Measurements from ENCODE around the gene NCOA3. TPM values are rescaled to one million over a fixed set of nuclear protein-coding genes. Genes with fewer than 3 reads are reported as not detected.

NCOA3 gene
- total and polyA plus RNA-seq, 10 of the 15 experiments (the other 5 are each of a cell fraction or from before 2014, with no cell fraction given): 16.9 to 96.2 (median 73.6) TPM

GRCh38 chr20:47551841-47552240, 50.2 kb downstream of the NCOA3 start:
- no peaks in the 10 kb centered on the region for H4K20me1 ChIP-seq (ENCODE audit: control insufficient read depth, insufficient read depth)
- BruUV-seq (replicated peaks): no TSS peak
- no peak overlapping the region for H3K4me3 ChIP-seq
- peaks cover 4% of the 10 kb centered on the region; the same call in 1 of the 3 replicates for H3K9me3 ChIP-seq (replicated peaks; ENCODE audit: control insufficient read depth, insufficient read depth, low read length)
- H3K4me2 ChIP-seq (ENCODE audit: control insufficient read depth, insufficient read depth): no peak overlapping the region
- TF ChIP-seq SPI1 (IDR thresholded peaks at IDR 0.05; ENCODE audit: borderline replicate concordance, insufficient read depth, low read depth, low read length) (no peak), HDAC6 (IDR thresholded peaks at IDR 0.05; ENCODE audit: unreplicated experiment) (no peak), PBX3 (IDR thresholded peaks at IDR 0.05; ENCODE audit: insufficient replicate concordance, low read depth, low read length) (no peak), RAD51 (IDR thresholded peaks at IDR 0.05) (no peak), RUNX3 (IDR thresholded peaks at IDR 0.05; ENCODE audit: low read length) (no peak), BMI1 (IDR thresholded peaks at IDR 0.05; ENCODE audit: borderline replicate concordance) (0 out of 2 replicates have a peak, but pooled peaks have one; percentile 22), SIN3A (IDR thresholded peaks at IDR 0.05; ENCODE audit: low read depth, low read length) (no peak), IRF5 (IDR thresholded peaks at IDR 0.05; ENCODE audit: borderline replicate concordance) (no peak), TCF7 (IDR thresholded peaks at IDR 0.05; ENCODE audit: borderline replicate concordance) (no peak), PRDM15 (CRISPR knock-in tag; IDR thresholded peaks at IDR 0.05) (no peak), NFXL1 (IDR thresholded peaks at IDR 0.05; ENCODE audit: borderline replicate concordance) (0 out of 2 replicates have a peak, but pooled peaks have one; percentile 4), EGR1 (IDR thresholded peaks at IDR 0.05; ENCODE audit: borderline replicate concordance in 1 of 2, low read depth in 2 of 2, low read length in 2 of 2) (no peak)
- POLR2A ChIA-PET: interaction anchor here (1.1 kb wide), 1 partner anchor 13 kb away, joined by 3 read pairs; no protein-coding TSS in a partner anchor
- peaks cover 2 to 21% of the 10 kb centered on the region in 2 experiments for H3K36me3 ChIP-seq (ENCODE audit: control insufficient read depth in 2 of 2, insufficient read depth in 2 of 2, low read length in 1 of 2)
- FAIRE-seq: peak; percentile 49
- no peaks in the 10 kb centered on the region for H3K27me3 ChIP-seq (replicated peaks in 1 of 2; ENCODE audit: control insufficient read depth in 2 of 2, insufficient read depth in 2 of 2, low read length in 1 of 2)
- no peak for DNase-seq (ENCODE audit: low read depth, low spot score)
- no peak overlapping the region for H3K9ac ChIP-seq (ENCODE audit: control insufficient read depth, insufficient read depth, low read length)
- in situ Hi-C loops (cut with MboI) (no loop called here), intact Hi-C loops (cut with micrococcal nuclease; ENCODE audit: unreplicated experiment) (no loop called here)
- CTCF ChIA-PET: no interaction called here
- H3K79me2 ChIP-seq (ENCODE audit: control insufficient read depth, insufficient read depth, low read length): peaks cover 72% of the 10 kb centered on the region
- no peak overlapping the region for H3K27ac ChIP-seq (ENCODE audit: control insufficient read depth, insufficient read depth)
- SMC1A ChIA-PET (ENCODE audit: uncharacterized antibody, unreplicated experiment): interaction anchor here (1.0 to 1.1 kb wide), 3 partner anchors 9 to 60 kb away, joined by 3 to 4 read pairs (median 3); no protein-coding TSS in a partner anchor
- no peak overlapping the region for H2AFZ ChIP-seq (ENCODE audit: control insufficient read depth, low read depth, low read length)
- RAD21 ChIA-PET (ENCODE audit: unreplicated experiment): no interaction called here
- no peaks in the 10 kb centered on the region for H3K4me1 ChIP-seq (ENCODE audit: control insufficient read depth, insufficient read depth, low read length)
- ATAC-seq: peak; percentile 45; the same call in 1 of the 3 replicates

Data from GM12878 (cell line).